Epithelial cell of prostate (primary cell): ENCODE results near the gene GRN.

Experiments
- DNase-seq: peaks from one replicate; pipeline ENCODE4 v3.0.0-alpha.2; 2011; ENCODE audit warnings: low read depth, low spot score
- H3K27ac ChIP-seq: fragments of 450-650 bp; 2 replicates; pipeline ENCODE4 v1.5.1; 2017; ENCODE audit warnings: mild to moderate bottlenecking

The GRN gene

DNA sequence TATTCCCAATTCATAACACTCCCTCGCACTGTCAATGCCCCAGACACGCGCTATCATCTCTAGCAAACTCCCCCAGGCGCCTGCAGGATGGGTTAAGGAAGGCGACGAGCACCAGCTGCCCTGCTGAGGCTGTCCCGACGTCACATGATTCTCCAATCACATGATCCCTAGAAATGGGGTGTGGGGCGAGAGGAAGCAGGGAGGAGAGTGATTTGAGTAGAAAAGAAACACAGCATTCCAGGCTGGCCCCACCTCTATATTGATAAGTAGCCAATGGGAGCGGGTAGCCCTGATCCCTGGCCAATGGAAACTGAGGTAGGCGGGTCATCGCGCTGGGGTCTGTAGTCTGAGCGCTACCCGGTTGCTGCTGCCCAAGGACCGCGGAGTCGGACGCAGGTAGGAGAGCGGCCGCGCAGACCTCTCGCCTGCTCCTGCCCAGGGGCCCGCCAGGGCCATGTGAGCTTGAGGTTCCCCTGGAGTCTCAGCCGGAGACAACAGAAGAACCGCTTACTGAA, at the start of gene GRN:
TSS of gene GRN (plus strand) at position 364 of the 515 bp plus-strand sequence. CDS start 3,863 bp downstream, outside the sequence.
- DNase-seq = peak; percentile 94
- peak within 1 kb of the TSS; percentile 92 for H3K27ac ChIP-seq

DNA sequence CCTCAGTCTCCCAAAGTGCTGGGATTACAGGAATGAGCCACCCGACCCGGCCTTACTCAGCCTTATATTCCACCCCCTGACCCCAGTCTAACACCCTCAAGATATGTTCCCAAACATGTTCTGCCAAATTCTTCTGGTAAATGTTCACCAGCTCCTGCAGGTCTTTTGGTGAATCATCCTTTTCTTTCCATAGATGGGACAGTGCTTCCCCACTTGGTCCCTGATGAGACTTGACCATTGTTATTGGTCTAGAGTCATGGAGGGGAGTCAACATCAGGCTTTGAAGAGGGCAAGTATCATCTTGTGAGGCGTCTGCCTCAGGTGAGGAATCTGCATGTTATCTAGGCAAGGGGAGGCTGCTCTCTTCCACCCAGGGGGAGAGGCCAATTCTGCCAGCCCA, 47.1 kb upstream of the GRN start:
- peak; percentile 69 for DNase-seq

DNA sequence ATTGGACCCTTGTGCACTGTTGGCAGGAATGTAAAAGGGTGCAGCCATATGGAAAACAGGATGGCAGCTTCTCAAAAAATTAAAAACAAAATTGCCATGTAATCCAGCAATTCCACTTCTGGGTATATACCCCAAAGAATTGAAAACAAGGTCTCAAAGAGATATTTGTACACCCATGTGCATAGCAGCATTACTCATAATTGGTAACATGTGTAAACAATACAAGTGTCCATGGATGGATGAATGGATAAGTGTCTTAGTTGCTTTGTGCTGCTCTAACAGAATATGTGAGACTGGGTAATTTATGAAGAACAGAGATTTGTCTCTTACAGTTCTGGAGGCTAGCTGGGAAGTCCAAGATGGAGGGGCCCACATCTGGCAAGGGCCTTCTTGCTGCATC, 40.5 kb upstream of the GRN start:
- no peak overlapping the region for H3K27ac ChIP-seq
- no peak for DNase-seq

More for the DNA sequence above, 47.1 kb upstream of the GRN start:
- H3K27ac ChIP-seq = no peak overlapping the region

DNA sequence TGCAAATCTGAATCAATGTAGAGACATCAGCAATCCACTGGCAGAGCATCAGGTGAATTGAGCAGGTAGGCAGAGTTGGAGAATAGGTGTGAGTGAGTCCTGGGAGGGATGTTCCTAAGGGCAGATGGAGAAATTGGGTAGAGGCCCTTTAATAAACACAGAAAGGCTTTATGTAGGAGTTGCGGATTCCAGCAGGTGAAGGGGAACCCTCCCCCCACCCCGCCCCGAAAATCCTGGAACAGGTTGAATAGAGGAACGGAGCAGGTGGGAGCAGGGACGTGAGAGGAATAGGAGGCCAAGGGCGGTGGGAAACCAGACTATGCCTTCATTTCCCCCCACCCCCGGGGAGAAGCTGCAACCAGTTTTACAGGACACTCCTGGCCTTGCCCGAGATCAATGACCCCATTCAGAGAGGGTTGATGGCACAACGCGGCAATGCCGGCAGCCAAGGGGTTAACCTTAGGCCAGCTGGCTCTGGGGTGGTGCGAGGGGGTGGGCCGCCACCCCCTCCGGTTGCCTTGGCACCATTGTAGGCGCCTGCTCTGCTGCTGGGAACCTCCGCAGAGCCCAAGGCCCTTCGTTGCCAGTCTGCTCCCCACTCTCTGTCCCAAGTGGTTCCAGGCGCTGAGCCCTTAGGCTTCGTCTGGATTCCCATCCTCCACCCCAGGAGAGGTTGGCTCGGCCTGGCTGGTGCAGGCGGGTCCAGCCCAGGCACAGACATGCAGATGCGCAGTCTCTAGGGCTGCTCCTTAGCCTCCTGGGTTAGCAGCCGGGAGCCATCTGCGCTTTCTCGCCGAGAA, 37.5 kb upstream of the GRN start:
- H3K27ac ChIP-seq = no peak overlapping the region
- DNase-seq = no peak

DNA sequence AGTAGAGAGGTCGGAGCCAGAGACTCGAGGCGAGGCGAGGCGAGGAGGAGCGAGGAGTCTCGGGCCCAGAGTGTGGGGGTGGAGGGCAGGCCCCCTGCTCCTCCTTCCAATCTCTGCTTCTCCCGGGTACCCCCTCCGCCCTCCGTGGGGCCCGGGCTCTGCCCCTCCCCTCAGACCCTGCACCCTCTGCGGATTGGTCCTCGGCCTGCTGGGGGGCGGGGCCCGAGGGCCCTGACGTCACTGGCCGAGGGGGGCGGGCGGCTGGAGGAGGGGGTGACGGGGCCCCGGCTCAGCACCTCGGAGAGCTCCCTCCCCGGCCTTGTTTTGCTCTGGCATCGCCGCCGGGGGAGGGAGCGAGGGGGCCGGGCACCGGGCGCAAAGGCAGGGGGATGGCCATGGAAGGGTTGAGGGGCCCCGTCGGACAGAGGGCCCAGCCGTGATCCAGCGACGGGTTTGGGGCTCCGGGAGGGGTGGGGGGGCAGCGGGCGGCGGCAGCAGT, 36.7 kb upstream of the GRN start, which contains the start of gene RUNDC3A:
TSS of gene RUNDC3A (plus strand) at position 282 of the 499 bp plus-strand sequence. CDS start 232 bp downstream, outside the sequence.
- no peak within 1 kb of the TSS for H3K27ac ChIP-seq
- DNase-seq = no peak

DNA sequence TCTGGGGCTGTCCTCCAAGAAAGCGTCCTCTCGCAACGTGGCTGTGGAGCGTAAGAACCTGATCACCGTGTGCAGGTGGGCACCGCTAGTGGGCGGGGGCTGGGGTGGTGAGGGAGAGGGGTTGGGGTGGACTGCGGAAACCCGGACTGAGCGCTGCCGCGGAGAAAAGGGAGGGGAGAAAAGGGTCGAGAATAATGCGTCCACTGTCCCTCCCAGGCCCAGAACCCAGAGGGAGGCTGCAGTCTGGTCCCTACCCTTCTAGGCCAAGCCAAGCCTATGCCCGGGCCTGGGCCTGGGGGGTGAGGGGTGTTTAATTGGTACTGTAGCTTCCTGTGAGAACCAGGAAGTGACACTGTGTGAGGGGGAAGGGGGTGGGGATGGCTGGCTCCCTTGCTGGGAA, 36.2 kb upstream of the GRN start:
- no peak for DNase-seq
- H3K27ac ChIP-seq = no peak overlapping the region

DNA sequence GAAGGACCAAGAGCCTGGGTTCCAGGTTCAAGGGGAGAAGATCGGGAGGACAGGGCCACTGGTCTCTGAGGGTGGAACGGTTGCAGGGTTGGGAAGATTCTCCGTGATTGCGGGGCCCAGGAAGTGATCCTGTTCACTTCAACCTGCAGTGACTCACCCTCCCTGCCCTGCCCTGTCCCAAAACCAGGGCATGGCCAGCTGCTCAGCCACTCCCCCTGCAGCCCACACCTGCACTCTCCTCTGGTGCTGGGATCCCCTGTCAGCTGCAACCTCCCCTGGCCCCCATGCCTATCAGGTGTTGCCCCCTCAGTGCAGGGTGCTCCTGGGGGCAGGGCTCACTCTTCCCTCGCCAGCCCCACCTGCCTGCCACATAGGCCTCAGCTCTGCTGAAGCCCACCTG, 35.6 kb upstream of the GRN start:
- H3K27ac ChIP-seq = no peak overlapping the region
- DNase-seq = no peak

DNA sequence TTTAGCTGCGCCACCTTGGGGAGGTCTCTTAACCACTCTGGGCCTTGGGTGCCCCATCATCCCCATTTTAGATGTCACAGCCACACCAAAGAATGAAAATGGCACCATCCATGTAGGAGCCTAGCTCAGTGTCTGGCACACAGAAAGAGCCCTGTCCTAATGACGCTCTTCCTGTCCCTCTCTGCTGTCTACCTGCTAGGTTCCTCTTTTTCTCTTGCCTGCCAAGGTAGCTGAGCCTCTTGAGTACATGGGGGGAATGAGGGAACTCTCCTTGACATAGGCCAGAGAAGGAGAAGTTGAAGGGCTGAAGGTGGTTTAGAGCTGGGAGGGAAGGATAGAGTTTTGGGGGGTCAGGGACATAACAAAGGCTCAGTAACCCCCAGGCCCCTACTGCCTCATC, 34.9 kb upstream of the GRN start:
- H3K27ac ChIP-seq = no peak overlapping the region
- DNase-seq = no peak

DNA sequence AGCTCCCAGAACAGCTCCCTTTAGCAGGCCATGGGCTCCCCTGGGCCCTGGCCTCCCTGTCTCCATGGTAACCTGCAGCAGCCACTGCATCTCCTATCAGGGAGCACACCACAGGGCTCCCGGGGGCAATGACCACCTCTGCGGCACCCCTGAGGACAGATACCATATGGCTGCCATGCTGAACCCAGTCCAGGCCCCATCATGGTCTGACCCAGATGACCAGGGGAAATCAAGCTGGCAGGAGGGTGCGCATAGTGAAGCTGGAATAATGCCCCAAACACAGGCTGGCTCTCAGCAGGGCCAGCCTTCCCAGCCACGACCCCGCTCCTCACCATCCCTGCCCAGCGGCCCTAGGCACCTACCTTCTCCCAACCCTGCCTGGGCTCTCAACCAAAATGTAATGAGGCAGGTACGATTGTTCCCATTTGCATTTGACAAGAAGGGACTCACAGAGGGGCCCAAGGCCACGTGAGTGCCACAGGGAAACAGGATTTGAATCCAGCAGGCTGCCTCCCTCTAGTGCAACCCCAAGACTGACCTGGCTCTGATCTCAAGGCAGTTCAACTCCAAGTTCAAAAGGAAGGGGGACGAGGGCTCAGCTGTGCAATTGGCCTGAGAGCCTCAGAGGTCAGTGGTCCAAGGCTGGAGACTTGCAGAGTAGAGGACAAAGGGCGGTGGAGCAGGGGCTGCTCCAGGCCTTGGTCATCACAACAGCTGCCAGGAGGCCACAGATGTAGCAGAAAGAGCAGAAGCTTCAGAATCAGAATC, 34.3 kb upstream of the GRN start:
- no peak for DNase-seq
- H3K27ac ChIP-seq = no peak overlapping the region

DNA sequence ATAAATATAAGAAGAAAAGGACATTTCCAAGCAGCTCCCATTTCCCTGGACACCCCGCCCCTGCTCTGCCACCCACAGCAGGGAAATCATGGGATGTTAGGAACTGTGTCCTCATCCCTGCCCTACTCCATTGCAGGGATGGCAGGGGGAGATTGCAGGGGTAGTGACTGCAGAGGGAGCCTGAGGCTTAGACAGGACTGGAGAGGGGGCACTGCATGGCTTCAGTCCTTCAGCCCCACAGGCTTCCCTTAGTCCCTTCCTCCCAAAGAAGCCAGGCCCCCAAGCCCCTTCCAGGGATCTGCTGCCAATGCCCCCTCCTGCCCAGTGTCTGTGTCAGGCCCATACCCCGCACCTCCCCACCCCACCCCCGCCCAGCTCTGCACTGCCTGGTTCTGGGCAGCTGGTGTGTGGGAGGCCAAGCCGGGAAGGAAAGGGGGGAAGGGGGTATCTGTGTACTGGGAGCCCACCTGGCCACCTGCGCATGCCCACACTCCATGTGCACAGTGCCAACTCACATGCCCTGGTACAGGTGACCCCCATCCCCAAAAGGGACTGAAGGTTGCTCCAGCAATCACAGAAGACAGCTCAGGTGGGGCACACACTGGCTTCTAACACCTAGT, 33.4 kb upstream of the GRN start:
- no peak for DNase-seq
- H3K27ac ChIP-seq = no peak overlapping the region

DNA sequence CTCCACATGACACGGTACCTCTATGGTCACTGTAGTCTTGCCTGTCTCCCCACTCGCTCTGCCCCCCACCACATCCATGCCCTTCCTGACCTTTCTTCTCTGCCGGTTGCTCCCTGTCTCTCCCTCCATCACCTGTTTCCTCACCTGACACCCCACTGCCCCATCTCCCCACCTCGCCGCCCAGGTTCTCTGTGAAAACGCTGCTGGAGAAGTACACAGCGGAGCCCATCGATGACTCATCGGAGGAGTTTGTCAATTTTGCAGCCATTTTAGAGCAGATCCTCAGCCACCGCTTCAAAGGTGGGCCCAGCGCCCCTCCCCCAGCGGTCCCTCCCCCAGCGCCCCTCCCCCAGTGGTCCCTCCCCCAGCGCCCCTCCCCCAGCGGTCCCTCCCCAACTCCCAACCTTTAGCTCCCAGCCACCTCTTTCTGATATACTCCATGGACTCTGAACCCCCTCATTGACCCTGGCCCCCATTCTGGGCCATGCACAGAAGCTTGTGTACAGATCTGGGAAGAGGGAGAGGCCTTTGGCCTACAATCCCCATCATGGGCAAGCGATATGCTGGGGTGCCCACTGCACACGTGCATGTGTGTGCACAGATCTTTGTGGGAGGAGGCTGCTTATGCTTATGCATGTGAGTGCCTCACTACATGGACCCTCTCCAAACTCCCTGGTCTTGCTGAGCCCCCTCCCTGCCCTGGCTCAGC, 32.6 kb upstream of the GRN start:
- no peak overlapping the region for H3K27ac ChIP-seq
- no peak for DNase-seq

DNA sequence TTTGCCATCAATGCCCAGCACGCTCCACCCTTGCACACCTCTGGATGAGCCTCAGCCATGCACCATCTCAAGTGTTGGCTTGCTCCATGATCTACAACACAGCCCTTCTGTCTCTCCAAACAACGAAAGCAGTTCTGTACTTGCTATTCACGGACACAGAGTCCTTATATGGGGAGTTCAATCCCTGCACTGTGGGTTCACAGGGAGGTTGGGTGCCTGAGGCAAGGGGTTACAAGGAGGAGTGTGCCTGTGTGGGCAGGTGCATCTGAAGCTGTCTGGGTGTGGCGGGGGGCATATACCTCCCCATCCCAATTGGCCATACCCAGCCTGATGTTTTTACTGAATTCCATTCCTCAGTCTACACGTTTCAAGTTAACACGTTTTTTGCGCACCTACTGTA, 31.1 kb upstream of the GRN start:
- no peak overlapping the region for H3K27ac ChIP-seq
- no peak for DNase-seq

DNA sequence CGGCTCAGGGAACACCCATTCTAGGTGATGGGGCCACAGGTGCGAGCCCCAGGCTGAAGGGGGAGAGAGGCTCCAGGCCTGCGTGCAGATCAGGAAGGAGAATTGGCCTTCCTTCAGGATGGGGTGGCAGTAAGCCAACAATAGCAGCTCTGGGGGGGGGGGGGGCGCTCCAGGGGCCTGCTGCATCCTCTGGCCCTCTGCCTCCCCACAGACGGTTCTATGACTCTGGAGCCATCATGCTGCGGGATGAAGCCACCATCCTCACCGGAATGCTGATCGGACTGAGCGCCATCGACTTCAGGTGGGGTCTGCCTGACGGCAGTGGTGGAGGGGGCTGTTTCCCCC, 30.6 kb upstream of the GRN start:
- no peak for DNase-seq
- H3K27ac ChIP-seq = no peak overlapping the region

DNA sequence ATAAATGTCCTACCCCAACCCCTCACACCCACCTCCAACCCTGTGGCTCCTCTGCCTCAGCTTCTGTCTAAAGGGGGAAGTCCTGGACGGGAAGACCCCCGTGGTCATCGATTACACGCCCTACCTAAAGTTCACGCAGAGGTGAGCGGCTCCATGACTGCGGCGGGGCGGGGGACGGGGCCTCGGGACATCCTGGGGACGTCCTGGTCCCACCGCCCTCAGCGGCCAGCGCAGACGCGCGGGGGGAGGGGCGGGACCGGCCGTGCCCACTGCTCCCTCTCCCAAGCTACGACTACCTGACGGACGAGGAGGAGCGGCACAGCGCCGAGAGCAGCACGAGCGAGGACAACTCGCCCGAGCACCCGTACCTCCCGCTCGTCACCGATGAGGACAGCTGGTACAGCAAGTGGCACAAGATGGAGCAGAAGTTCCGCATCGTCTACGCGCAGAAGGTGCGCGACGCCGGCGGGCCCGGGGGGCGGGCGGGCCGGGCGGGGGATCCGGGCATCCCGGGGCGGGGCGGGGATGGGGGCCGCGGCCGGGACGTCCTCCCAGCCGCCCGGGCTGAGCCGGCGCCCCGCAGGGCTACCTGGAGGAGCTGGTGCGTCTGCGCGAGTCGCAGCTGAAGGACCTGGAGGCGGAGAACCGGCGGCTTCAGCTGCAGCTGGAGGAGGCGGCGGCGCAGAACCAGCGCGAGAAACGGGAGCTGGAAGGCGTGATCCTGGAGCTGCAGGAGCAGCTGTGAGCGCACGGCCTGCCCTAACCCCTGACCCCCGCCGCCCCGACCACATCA, 30.0 kb upstream of the GRN start:
- H3K27ac ChIP-seq = no peak overlapping the region
- no peak for DNase-seq

DNA sequence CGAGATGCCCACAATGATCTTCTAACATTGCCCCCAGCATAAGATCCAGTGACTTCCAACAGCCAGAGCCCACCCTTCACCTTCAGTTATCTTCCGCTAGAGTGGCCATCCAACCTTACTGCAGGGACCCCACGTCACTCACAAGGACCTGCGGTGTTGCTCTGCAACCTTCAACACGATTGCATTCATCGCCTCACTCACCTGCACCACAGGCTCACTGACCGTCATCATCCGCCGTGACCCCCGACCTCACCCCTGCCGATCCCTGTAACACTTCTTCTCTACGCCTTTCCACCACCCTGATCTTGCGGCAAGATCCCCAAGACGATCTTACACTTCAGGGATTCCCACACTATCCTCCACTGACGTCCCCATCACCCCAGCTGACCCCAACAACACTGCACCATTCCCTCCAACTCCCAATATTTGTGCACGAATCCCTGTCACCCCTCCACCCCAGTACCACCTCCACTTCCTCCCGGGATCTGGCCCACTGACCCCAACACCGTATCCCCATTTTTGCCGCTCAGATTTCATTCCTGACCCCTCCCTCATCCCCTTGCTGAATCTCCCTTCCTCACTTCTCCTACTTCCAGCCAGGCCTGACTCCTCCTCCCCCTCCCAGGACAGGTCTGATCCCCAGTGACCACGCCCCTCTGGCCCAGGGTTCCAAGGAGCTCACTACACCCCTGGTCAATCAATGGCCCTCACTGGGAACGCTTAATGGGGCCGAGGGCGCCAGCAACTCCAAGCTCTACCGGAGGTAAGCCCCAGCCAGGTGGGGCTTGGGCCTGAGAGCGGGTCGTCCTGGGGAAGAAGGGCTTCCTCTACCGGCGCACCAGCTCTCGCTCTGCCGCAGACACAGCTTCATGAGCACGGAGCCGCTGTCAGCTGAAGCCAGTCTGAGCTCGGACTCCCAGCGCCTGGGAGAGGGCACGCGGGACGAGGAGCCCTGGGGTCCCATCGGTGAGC, 29.1 kb upstream of the GRN start:
- no peak for DNase-seq
- no peak overlapping the region for H3K27ac ChIP-seq

DNA sequence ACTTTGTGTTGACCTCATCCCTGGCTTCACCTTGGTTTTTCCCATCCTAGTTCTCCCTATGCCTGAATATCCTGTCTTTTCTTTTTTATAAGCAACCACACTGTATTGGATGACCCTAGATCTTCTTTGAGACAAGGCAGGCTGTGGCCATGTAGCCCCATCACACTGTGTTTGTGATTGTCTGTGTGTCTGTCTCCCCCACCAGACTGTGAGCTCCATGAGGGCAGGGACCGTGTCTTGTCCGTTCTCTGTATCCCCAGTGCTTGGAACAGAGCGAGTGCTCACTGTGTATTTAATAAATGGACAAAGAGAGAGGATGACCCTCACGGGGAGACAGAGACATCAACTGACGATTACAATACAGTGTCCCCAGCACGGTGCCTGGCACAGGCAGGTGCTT, 27.6 kb upstream of the GRN start:
- H3K27ac ChIP-seq = no peak overlapping the region
- no peak for DNase-seq

DNA sequence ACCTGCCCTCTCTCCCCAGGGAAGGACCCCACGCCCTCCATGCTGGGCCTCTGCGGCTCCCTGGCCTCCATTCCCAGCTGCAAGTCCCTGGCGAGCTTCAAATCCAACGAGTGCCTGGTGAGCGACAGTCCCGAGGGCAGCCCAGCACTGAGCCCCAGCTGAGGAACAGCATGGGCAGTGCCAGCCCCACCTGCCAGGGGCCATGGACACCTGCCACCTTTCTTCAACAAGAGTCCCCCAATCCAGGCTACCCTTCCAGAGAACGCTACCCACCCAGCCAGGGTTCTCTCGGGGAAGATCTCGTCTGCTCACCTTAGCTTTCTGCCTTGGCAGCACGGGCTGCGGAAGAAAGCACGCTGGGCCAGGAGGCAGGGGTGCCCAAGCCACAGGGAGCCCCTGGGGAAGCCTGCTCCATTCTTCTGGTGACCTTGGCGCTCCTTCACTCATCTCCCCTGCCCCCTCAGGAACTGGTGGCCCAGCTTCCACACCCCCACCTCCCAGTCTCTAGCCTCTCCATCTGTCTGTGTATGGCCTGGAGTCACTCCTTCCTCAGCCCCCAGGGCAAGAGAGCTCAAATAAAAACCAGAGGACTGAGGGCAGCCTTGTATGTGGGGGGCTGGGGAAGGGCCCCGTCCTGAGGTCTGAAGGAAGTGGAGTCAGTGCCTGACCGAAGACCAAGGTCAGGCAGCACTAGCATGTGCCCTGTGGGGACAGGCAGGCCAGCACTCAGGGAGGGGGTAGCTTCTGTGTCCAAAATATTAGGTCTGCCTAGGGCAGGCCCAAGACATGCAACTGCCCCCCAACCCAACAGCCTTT, 26.8 kb upstream of the GRN start:
- no peak overlapping the region for H3K27ac ChIP-seq
- DNase-seq = no peak
